ENCODE measurements around the gene CELA3A.
"Not testable (repeated sequence)": the region's sequence is repeated elsewhere in the genome, so short reads cannot be mapped to it uniquely, and the experiment has no call there.

The CELA3A gene

DNA sequence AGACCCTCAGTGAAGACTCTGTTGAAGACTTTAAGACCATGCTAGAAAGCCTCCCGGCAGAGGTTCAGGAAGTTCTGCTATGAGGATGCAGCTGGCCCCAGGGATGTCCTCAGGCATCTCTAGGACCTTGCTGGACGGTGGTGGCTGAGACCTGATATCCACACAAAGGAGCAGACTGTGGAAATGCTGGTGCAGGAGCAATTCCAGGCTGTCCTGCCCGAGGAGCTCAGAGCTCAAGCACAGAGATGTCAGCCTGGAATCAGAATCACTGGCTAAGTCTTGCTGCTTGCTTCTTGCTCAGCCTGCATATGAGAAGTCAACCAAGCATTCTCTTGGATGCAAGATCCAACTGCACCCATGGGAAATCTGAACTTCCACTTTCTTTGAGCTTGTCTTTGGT, 29.0 kb downstream of the CELA3A start:
- TF ChIP-seq, protein P1, sequence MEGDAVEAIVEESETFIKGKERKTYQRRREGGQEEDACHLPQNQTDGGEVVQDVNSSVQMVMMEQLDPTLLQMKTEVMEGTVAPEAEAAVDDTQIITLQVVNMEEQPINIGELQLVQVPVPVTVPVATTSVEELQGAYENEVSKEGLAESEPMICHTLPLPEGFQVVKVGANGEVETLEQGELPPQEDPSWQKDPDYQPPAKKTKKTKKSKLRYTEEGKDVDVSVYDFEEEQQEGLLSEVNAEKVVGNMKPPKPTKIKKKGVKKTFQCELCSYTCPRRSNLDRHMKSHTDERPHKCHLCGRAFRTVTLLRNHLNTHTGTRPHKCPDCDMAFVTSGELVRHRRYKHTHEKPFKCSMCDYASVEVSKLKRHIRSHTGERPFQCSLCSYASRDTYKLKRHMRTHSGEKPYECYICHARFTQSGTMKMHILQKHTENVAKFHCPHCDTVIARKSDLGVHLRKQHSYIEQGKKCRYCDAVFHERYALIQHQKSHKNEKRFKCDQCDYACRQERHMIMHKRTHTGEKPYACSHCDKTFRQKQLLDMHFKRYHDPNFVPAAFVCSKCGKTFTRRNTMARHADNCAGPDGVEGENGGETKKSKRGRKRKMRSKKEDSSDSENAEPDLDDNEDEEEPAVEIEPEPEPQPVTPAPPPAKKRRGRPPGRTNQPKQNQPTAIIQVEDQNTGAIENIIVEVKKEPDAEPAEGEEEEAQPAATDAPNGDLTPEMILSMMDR (IDR thresholded peaks at IDR 0.05; ENCODE audit: insufficient read depth, low read length, poor library complexity, severe bottlenecking) = no peak
- no peak for TF ChIP-seq EZH2phosphoT487 (conservative IDR thresholded peaks at IDR 0.05; ENCODE audit: low read length)
- Histone ChIP-seq H3F3A (ENCODE audit: insufficient read depth) (no peaks in the 10 kb centered on the region), H3K4me2 (ENCODE audit: low read depth, low read length, poor library complexity, severe bottlenecking) (no peak overlapping the region), H3K4me3 (ENCODE audit: insufficient read depth, low read length, poor library complexity, severe bottlenecking) (no peak overlapping the region), H3K9me2 (replicated peaks; ENCODE audit: insufficient read depth, low read length) (no peaks in the 10 kb centered on the region), H3K79me2 (ENCODE audit: insufficient read depth, low read length) (peaks cover 9% of the 10 kb centered on the region; the same call in 1 of the 2 replicates), H4K20me1 (ENCODE audit: low read depth, low read length) (no peaks in the 10 kb centered on the region), H3K9ac (ENCODE audit: low read length) (no peak overlapping the region), H3K9me3 (ENCODE audit: insufficient read depth, low read length) (no peaks in the 10 kb centered on the region), H2AFZ (ENCODE audit: low read depth, low read length, severe bottlenecking) (no peak overlapping the region), H3K36me3 (ENCODE audit: low read length) (no peaks in the 10 kb centered on the region), H3K27me3 (ENCODE audit: low read length) (no peaks in the 10 kb centered on the region), H3K27ac (ENCODE audit: low read depth, low read length) (no peak overlapping the region)

DNA sequence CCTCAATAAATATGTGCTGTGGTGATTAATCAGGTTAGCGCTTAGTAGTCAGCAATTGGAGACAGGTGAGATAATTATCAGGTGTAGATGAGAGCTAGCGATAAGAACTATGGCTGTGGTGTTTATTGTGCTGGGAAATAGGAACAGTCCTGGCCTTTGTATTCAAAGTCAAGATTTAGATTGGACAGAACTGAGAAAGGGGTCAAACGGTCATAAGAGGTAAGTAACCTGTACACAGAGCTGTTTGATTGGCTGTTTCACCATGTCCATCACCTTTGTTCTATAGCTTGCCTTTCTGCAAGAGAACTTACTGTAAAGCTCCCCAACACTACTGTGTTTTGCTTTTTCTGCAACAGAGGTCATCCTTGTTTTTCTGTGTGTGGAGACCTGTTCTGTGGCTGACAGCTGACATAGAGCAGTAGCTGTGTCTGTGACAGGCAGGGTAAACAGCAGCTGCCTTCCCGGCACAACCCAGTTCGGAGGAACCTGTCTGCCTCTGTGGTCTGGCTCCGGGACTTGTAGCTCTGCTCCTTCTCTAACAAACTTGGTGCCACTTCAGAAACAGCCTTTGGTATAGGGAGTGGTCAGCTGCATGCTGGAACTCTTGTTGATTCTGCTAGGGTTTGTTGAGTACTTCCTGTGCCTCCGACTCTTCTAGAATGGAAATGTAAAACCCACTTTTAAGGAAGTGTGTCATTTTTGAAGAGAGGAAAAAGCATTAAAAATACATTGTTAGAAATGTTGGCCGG, 29.9 kb downstream of the CELA3A start:
- Histone ChIP-seq H3K9me2 (replicated peaks; ENCODE audit: insufficient read depth, low read length) (no peaks in the 10 kb centered on the region), H3K9me3 (ENCODE audit: insufficient read depth, low read length) (no peaks in the 10 kb centered on the region), H3K4me3 (ENCODE audit: insufficient read depth, low read length, poor library complexity, severe bottlenecking) (no peak overlapping the region), H2AFZ (ENCODE audit: low read depth, low read length, severe bottlenecking) (no peak overlapping the region), H3K36me3 (ENCODE audit: low read length) (no peaks in the 10 kb centered on the region), H3K27ac (ENCODE audit: low read depth, low read length) (no peak overlapping the region), H3K9ac (ENCODE audit: low read length) (no peak overlapping the region), H3K4me2 (ENCODE audit: low read depth, low read length, poor library complexity, severe bottlenecking) (no peak overlapping the region), H3F3A (ENCODE audit: insufficient read depth) (no peaks in the 10 kb centered on the region), H3K79me2 (ENCODE audit: insufficient read depth, low read length) (peaks cover 3% of the 10 kb centered on the region; the same call in 1 of the 2 replicates), H4K20me1 (ENCODE audit: low read depth, low read length) (no peaks in the 10 kb centered on the region), H3K27me3 (ENCODE audit: low read length) (no peaks in the 10 kb centered on the region)
- TF ChIP-seq EZH2phosphoT487 (conservative IDR thresholded peaks at IDR 0.05; ENCODE audit: low read length) = no peak
- TF ChIP-seq, protein P1 (IDR thresholded peaks at IDR 0.05; ENCODE audit: insufficient read depth, low read length, poor library complexity, severe bottlenecking) = no peak

DNA sequence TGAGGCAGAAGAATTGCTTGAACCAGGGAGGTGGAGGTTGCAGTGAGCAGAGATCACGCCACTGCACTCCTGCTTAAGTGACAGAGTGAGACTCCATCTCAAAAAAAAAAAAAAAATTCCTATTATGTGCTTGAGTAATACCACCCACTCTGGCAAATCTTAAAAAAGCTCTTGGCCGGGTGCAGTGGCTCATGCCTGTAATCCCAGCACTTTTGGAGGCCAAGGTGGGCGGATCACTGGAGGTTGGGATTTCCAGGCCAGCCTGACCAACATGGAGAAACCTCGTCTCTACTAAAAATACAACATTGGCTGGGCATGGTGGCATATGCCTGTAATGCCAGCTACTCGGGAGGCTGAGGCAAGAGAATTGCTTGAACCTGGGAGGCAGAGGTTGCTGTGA, 33.4 kb downstream of the CELA3A start:
- H3K4me2 ChIP-seq (ENCODE audit: low read depth, low read length, poor library complexity, severe bottlenecking); H4K20me1 ChIP-seq (ENCODE audit: low read depth, low read length); H3K9me2 ChIP-seq (replicated peaks; ENCODE audit: insufficient read depth, low read length); H3K9me3 ChIP-seq (ENCODE audit: insufficient read depth, low read length); H3K27ac ChIP-seq (ENCODE audit: low read depth, low read length); H3K27me3 ChIP-seq (ENCODE audit: low read length); H3K79me2 ChIP-seq (ENCODE audit: insufficient read depth, low read length); H3F3A ChIP-seq (ENCODE audit: insufficient read depth); H3K36me3 ChIP-seq (ENCODE audit: low read length); H2AFZ ChIP-seq (ENCODE audit: low read depth, low read length, severe bottlenecking); H3K4me3 ChIP-seq (ENCODE audit: insufficient read depth, low read length, poor library complexity, severe bottlenecking); H3K9ac ChIP-seq (ENCODE audit: low read length): not testable (repeated sequence)

DNA sequence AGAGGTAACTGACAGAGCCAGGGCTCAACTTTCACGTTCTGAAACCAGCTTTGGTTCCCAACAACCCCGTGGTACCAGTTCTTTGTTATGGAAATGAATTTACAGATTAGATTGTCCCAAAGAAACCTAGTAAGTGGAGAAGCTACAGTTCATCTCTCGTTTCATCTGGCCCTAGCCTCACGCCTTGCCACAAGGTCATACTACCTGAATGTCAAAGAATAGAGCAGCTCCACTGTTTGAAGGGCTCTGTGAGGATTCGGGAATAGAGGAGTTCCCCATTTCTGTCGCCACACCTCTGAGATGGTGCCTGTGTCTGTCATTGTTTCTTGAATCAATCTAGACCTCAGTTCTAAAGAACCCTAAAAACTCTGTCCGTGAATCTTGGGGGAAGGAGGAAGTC, 36.1 kb downstream of the CELA3A start:
- Histone ChIP-seq H3K27ac (ENCODE audit: low read depth, low read length) (no peak overlapping the region), H3K79me2 (ENCODE audit: insufficient read depth, low read length) (no peaks in the 10 kb centered on the region), H3K9ac (ENCODE audit: low read length) (no peak overlapping the region), H3K9me2 (replicated peaks; ENCODE audit: insufficient read depth, low read length) (no peaks in the 10 kb centered on the region), H3K4me2 (ENCODE audit: low read depth, low read length, poor library complexity, severe bottlenecking) (no peak overlapping the region), H3K27me3 (ENCODE audit: low read length) (no peaks in the 10 kb centered on the region), H3K9me3 (ENCODE audit: insufficient read depth, low read length) (no peaks in the 10 kb centered on the region), H3K4me3 (ENCODE audit: insufficient read depth, low read length, poor library complexity, severe bottlenecking) (no peak overlapping the region), H4K20me1 (ENCODE audit: low read depth, low read length) (no peaks in the 10 kb centered on the region), H3F3A (ENCODE audit: insufficient read depth) (no peaks in the 10 kb centered on the region), H3K36me3 (ENCODE audit: low read length) (no peaks in the 10 kb centered on the region), H2AFZ (ENCODE audit: low read depth, low read length, severe bottlenecking) (no peak overlapping the region)
- TF ChIP-seq, protein P1 (IDR thresholded peaks at IDR 0.05; ENCODE audit: insufficient read depth, low read length, poor library complexity, severe bottlenecking) = no peak
- TF ChIP-seq EZH2phosphoT487 (conservative IDR thresholded peaks at IDR 0.05; ENCODE audit: low read length) = no peak
